Smooth muscle cell (in vitro differentiated cells): ENCODE measurements around the gene CD83. TPM values are rescaled to one million over a fixed set of nuclear protein-coding genes. Genes with fewer than 3 reads are reported as not detected.

ENCODE experiments used
- DNase-seq: peaks from one replicate; lab custom pipeline; 2025; ENCODE audit not compliant: unreplicated experiment; lab: John Stamatoyannopoulos, UW
- H2AFZ ChIP-seq: fragments of 200-600 bp; sonication (generic); 2 replicates; pipeline ENCODE4 v1.6.0; 2016; ENCODE audit warnings: antibody characterized with exemption, low read depth, mild to moderate bottlenecking
- H3F3A ChIP-seq: fragments of 200-600 bp; sonication (generic); 2 replicates; pipeline ENCODE4 v1.6.0; 2017; ENCODE audit warnings: antibody characterized with exemption, low read depth
- H3K27ac ChIP-seq: fragments of 200-600 bp; sonication (generic); 2 replicates; pipeline ENCODE4 v1.5.1; 2016; ENCODE audit warnings: low read depth, mild to moderate bottlenecking
- H3K27me3 ChIP-seq: fragments of 200-600 bp; sonication (generic); 2 replicates; pipeline ENCODE4 v1.6.1; 2016; ENCODE audit warnings: low read depth, mild to moderate bottlenecking
- H3K36me3 ChIP-seq: fragments of 200-600 bp; sonication (generic); 2 replicates; pipeline ENCODE4 v1.5.1; 2016; ENCODE audit warnings: low read depth
- H3K4me1 ChIP-seq: fragments of 200-600 bp; sonication (generic); 2 replicates; pipeline ENCODE4 v1.5.1; 2016; ENCODE audit warnings: low read depth
- H3K4me2 ChIP-seq: fragments of 200-600 bp; sonication (generic); 2 replicates; pipeline ENCODE4 v1.6.0; 2016; ENCODE audit warnings: mild to moderate bottlenecking
- H3K4me3 ChIP-seq: fragments of 200-600 bp; sonication (generic); 2 replicates; pipeline ENCODE4 v1.5.1; 2016; ENCODE audit warnings: mild to moderate bottlenecking
- H3K79me2 ChIP-seq: fragments of 200-600 bp; sonication (generic); 2 replicates; pipeline ENCODE4 v1.6.0; 2016; ENCODE audit warnings: low read depth, mild to moderate bottlenecking
- H3K9ac ChIP-seq: fragments of 200-600 bp; sonication (generic); 2 replicates; pipeline ENCODE4 v1.6.0; 2016; ENCODE audit warnings: low read depth
- H3K9me3 ChIP-seq: fragments of 200-600 bp; sonication (generic); replicated peaks from 2 replicates; pipeline ENCODE4 v1.5.1; 2016; ENCODE audit warnings: low read depth
- H4K20me1 ChIP-seq: fragments of 200-600 bp; sonication (generic); 2 replicates; pipeline ENCODE4 v1.6.0; 2016; ENCODE audit warnings: low read depth
- CTCF ChIP-seq: fragments of 200-600 bp; sonication (generic); IDR thresholded peaks from 2 replicates; pipeline ENCODE4 v1.5.1; 2017; ENCODE audit warnings: borderline replicate concordance, mild to moderate bottlenecking, antibody characterized with exemption; ENCODE audit not compliant: insufficient read depth, poor library complexity, severe bottlenecking
- WGBS: methylation state at CpG from one replicate; pipeline ENCODE4 v1.1.7; 2016; ENCODE audit warnings: low lambda C conversion rate; 5-methylcytosine and 5-hydroxymethylcytosine counted together
- polyA plus RNA-seq: library from polyadenylated mRNA; unstranded; fragments of >200 nt; fragmentation: Nextera tagmentation; extraction: Ambion mirVana; gene quantifications from 2 replicates; pipeline ENCODE4 v1.2.1, GENCODE V29; 2016
- total RNA-seq: library from RNA; depleted of rRNA; stranded (reverse); fragments of >200 nt; gene quantifications from 2 replicates; pipeline ENCODE4 v1.2.3, GENCODE V29; 2014

Gene CD83
- total and polyA plus RNA-seq, 2 experiments from 2014 or later = 2.3 to 4.0 TPM

GRCh38 chr6:14082771-14083170 is 34.8 kb upstream of the CD83 start:
- H3K36me3 ChIP-seq = no peaks in the 10 kb centered on the region
- no peak for TF ChIP-seq CTCF
- no peaks in the 10 kb centered on the region for H4K20me1 ChIP-seq
- H3K9ac ChIP-seq = no peak overlapping the region
- H2AFZ ChIP-seq = no peak overlapping the region
- no peaks in the 10 kb centered on the region for H3K27me3 ChIP-seq
- 78% methylated on average over 3 of the region's 3 CpGs for whole genome bisulfite sequencing
- H3K27ac ChIP-seq = no peak overlapping the region
- H3K9me3 ChIP-seq = no peaks in the 10 kb centered on the region
- no peak overlapping the region for H3K4me2 ChIP-seq
- DNase-seq = no peak
- no peaks in the 10 kb centered on the region for H3K79me2 ChIP-seq
- peaks cover 5% of the 10 kb centered on the region for H3F3A ChIP-seq
- no peak overlapping the region for H3K4me3 ChIP-seq
- H3K4me1 ChIP-seq = peaks cover 10% of the 10 kb centered on the region

- no peak for TF ChIP-seq CTCF
- Histone ChIP-seq H3K9me3 (no peaks in the 10 kb centered on the region), H3K36me3 (no peaks in the 10 kb centered on the region), H3K9ac (no peak overlapping the region), H3K79me2 (no peaks in the 10 kb centered on the region), H3F3A (peaks cover 5% of the 10 kb centered on the region), H3K4me3 (no peak overlapping the region), H3K27me3 (peaks cover 3% of the 10 kb centered on the region), H3K4me1 (peaks cover 10% of the 10 kb centered on the region), H2AFZ (no peak overlapping the region), H4K20me1 (no peaks in the 10 kb centered on the region), H3K4me2 (no peak overlapping the region), H3K27ac (no peak overlapping the region)
- no peak for DNase-seq
- WGBS = 97% methylated on average over 3 of the region's 3 CpGs
Observed at GRCh38 chr6:14083262-14083661, 34.3 kb upstream of the CD83 start.

- Histone ChIP-seq H3K9me3 (no peaks in the 10 kb centered on the region), H3K27ac (no peak overlapping the region), H3K4me2 (no peak overlapping the region), H3K79me2 (no peaks in the 10 kb centered on the region), H4K20me1 (no peaks in the 10 kb centered on the region), H3F3A (peaks cover 5% of the 10 kb centered on the region), H3K4me1 (peaks cover 10% of the 10 kb centered on the region), H3K9ac (no peak overlapping the region), H3K36me3 (no peaks in the 10 kb centered on the region), H3K27me3 (peaks cover 3% of the 10 kb centered on the region), H3K4me3 (no peak overlapping the region), H2AFZ (no peak overlapping the region)
- TF ChIP-seq CTCF = no peak
- no peak for DNase-seq
- WGBS = 92% methylated on average over 3 of the region's 3 CpGs
Observed at GRCh38 chr6:14083751-14084150, 33.8 kb upstream of the CD83 start.

GRCh38 chr6:14084388-14084787 is 33.2 kb upstream of the CD83 start:
- Histone ChIP-seq H3K9me3 (no peaks in the 10 kb centered on the region), H2AFZ (no peak overlapping the region), H3K4me1 (peaks cover 10% of the 10 kb centered on the region), H3K79me2 (no peaks in the 10 kb centered on the region), H4K20me1 (no peaks in the 10 kb centered on the region), H3K27ac (no peak overlapping the region), H3K4me3 (no peak overlapping the region), H3K9ac (no peak overlapping the region), H3K27me3 (peaks cover 3% of the 10 kb centered on the region), H3F3A (peaks cover 5% of the 10 kb centered on the region), H3K36me3 (no peaks in the 10 kb centered on the region), H3K4me2 (no peak overlapping the region)
- no peak for DNase-seq
- WGBS = 96% methylated on average over 11 of the region's 11 CpGs
- TF ChIP-seq CTCF = no peak
